Measurements from ENCODE around the gene SLC9A9.
"Not testable (repeated sequence)": the region's sequence is repeated elsewhere in the genome, so short reads cannot be mapped to it uniquely, and the experiment has no call there.

The SLC9A9 gene

GRCh38 chr3:143847787-143848631 lies at the start of gene SLC9A9:
Gene SLC9A9 (minus strand): TSS chr3:143848468. CDS start chr3:143848322, 146 bp downstream.
- DNase-seq: peak; percentile 56

- peak; percentile 37 for DNase-seq
Observed at GRCh38 chr3:143897576-143898295, 49.5 kb upstream of the SLC9A9 start.

GRCh38 chr3:143896486-143896885 lies 48.2 kb upstream of the SLC9A9 start:
- no peak for DNase-seq

- no peak for DNase-seq
Observed at GRCh38 chr3:143895805-143896204, 47.5 kb upstream of the SLC9A9 start.

GRCh38 chr3:143888846-143889245 lies 40.6 kb upstream of the SLC9A9 start:
- no peak for DNase-seq

GRCh38 chr3:143888166-143888565 lies 39.9 kb upstream of the SLC9A9 start:
- no peak for DNase-seq

- DNase-seq: peak; percentile 47
Observed at GRCh38 chr3:143885780-143886427, 37.6 kb upstream of the SLC9A9 start.

GRCh38 chr3:143884861-143885260 lies 36.6 kb upstream of the SLC9A9 start:
- DNase-seq: no peak

- DNase-seq: no peak
Observed at GRCh38 chr3:143883151-143883550, 34.9 kb upstream of the SLC9A9 start.

- no peak for DNase-seq
Observed at GRCh38 chr3:143881095-143881494, 32.8 kb upstream of the SLC9A9 start.

- no peak for DNase-seq
Observed at GRCh38 chr3:143875546-143875945, 27.3 kb upstream of the SLC9A9 start.

- not testable (repeated sequence) for DNase-seq
Observed at GRCh38 chr3:143873553-143873952, 25.3 kb upstream of the SLC9A9 start.

- no peak for DNase-seq
Observed at GRCh38 chr3:143865302-143865701, 17.0 kb upstream of the SLC9A9 start.

GRCh38 chr3:143859465-143860203 lies 11.4 kb upstream of the SLC9A9 start:
- no peak for DNase-seq

GRCh38 chr3:143856252-143856970 lies 8.1 kb upstream of the SLC9A9 start:
- DNase-seq: no peak

- no peak for DNase-seq
Observed at GRCh38 chr3:143855183-143855582, 6.9 kb upstream of the SLC9A9 start.

GRCh38 chr3:143851331-143852017 lies 3.2 kb upstream of the SLC9A9 start:
- no peak for DNase-seq

GRCh38 chr3:143850877-143851276 lies 2.6 kb upstream of the SLC9A9 start:
- no peak for DNase-seq

GRCh38 chr3:143849854-143850549 lies 1.7 kb upstream of the SLC9A9 start:
- peak; percentile 56 for DNase-seq

GRCh38 chr3:143848704-143849103 lies 436 bp upstream of the SLC9A9 start:
- DNase-seq: no peak

- no peak for DNase-seq
Observed at GRCh38 chr3:143843587-143843986, 4.7 kb downstream of the SLC9A9 start.
